WERI-Rb-1 (cell line): ENCODE measurements around the gene AIRE.

Source experiments
- DNase-seq: peaks from one replicate; pipeline ENCODE4 v3.0.0-alpha.2; 2020
- H3K27ac ChIP-seq: fragments of 250-450 bp; sonication (Bioruptor Pico); 2 replicates; pipeline ENCODE4 v1.5.1; 2020; ENCODE audit warnings: mild to moderate bottlenecking, moderate library complexity
- H3K27me3 ChIP-seq: fragments of 250-450 bp; sonication (Bioruptor Pico); 2 replicates; pipeline ENCODE4 v1.5.1; 2021; ENCODE audit warnings: mild to moderate bottlenecking, low read depth, moderate library complexity; ENCODE audit not compliant: insufficient read depth, severe bottlenecking
- H3K36me3 ChIP-seq: fragments of 250-450 bp; sonication (Bioruptor Pico); 2 replicates; pipeline ENCODE4 v1.5.1; 2020; ENCODE audit warnings: mild to moderate bottlenecking, moderate library complexity
- H3K4me3 ChIP-seq: 2 replicates; pipeline ENCODE4 v1.5.1; 2011; ENCODE audit warnings: low read depth, mild to moderate bottlenecking, control low read depth, low read length
- H3K9me3 ChIP-seq: fragments of 250-450 bp; sonication (Bioruptor Pico); 2 replicates; pipeline ENCODE4 v1.5.1; 2021; ENCODE audit warnings: mild to moderate bottlenecking, moderate library complexity; ENCODE audit not compliant: severe bottlenecking
- CTCF ChIP-seq: IDR thresholded peaks from 2 replicates; pipeline ENCODE4 v1.5.1; 2011; ENCODE audit warnings: low read depth, mild to moderate bottlenecking, control low read depth, inconsistent platforms, low read length

Gene AIRE

DNA sequence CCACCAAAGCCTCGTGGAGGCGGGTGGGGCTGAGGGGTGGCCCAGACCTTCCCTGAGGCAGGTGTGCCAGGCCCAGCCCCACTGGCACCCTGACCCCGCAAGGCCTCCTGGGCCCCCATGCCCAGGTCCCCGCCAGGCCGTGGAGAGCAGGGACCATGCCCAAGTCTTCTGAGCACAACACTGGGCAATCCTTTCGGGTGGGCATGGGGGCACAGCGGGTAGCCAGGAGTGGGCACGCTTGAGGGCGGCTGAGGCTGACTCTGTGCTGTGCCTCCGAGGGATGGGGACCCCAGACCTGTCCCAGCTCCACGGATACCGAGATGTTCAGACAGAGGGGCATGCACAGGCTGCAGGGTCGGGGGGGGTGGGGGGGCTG is 40.6 kb downstream of the AIRE start:
- Histone ChIP-seq H3K27me3 (no peaks in the 10 kb centered on the region), H3K9me3 (no peaks in the 10 kb centered on the region), H3K4me3 (no peak overlapping the region), H3K36me3 (peaks cover 64% of the 10 kb centered on the region), H3K27ac (no peak overlapping the region)
- no peak for TF ChIP-seq CTCF
- DNase-seq = no peak

- Histone ChIP-seq H3K27me3 (no peaks in the 10 kb centered on the region), H3K27ac (no peak overlapping the region), H3K36me3 (peaks cover 57% of the 10 kb centered on the region), H3K4me3 (no peak overlapping the region), H3K9me3 (no peaks in the 10 kb centered on the region)
- TF ChIP-seq CTCF = no peak
- no peak for DNase-seq
Measured at GRCh38 chr21:44326716-44327602, 41.3 kb downstream of the AIRE start.

DNA sequence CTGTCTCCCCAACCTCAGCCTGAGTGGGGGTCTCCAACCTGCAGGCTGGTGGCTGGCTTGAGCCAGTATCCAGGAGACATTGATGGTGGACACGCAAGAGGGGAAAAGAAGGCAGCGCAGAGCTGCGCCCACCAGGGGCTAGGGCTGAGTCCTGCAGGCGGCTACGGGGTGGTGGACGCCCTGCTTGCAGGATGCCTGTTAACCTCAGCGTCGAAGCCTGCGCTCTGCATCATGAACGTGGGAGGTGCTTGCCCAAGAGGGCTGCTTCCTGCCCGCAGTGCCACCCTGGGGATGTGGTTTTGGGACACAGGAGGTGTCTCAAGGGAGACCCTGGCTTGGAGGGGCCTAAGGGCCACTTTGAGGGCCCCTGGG is 41.9 kb downstream of the AIRE start:
- no peak for TF ChIP-seq CTCF
- H3K4me3 ChIP-seq = no peak overlapping the region
- peaks cover 53% of the 10 kb centered on the region for H3K36me3 ChIP-seq

DNA sequence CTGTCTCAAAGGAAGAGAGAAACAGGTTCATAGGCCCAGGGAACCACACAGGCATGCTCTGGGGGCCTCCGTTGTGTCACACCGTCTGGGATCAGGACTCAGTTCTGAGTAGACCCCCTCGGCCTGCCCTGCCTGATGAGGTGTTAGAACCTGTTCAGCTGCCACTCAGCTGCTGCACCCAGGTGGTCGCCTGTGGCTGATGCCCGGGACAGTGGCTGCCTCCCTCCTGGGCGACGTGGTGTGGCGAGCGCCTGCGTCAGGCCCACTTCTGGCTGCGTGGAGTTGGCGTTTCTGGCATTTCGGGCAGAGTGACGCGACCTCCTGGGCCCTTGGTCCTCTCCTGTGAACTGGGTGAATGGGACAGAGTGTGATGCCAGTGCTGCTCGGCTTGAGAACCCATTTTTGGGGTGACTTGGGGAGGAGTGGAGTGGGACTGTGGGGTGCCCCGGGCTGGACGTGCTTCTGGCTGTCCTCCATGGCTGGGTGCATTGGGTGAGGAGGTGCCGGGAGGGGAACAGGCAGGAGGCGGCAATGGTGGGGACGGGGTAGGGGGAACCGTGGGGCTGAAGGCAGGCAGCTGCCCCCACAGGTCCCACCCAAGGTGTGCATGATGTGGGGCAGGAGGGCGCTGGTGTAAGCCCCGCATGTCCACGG is 42.7 kb downstream of the AIRE start:
- Histone ChIP-seq H3K36me3 (peaks cover 47% of the 10 kb centered on the region), H3K4me3 (no peak overlapping the region), H3K27me3 (no peaks in the 10 kb centered on the region), H3K9me3 (no peaks in the 10 kb centered on the region), H3K27ac (no peak overlapping the region; the same call in 1 of the 2 replicates)
- TF ChIP-seq CTCF = no peak
- no peak for DNase-seq

More for the DNA sequence above, 41.9 kb downstream of the AIRE start:
- H3K9me3 ChIP-seq = no peaks in the 10 kb centered on the region
- H3K27me3 ChIP-seq = no peaks in the 10 kb centered on the region
- no peak for DNase-seq
- no peak overlapping the region for H3K27ac ChIP-seq

DNA sequence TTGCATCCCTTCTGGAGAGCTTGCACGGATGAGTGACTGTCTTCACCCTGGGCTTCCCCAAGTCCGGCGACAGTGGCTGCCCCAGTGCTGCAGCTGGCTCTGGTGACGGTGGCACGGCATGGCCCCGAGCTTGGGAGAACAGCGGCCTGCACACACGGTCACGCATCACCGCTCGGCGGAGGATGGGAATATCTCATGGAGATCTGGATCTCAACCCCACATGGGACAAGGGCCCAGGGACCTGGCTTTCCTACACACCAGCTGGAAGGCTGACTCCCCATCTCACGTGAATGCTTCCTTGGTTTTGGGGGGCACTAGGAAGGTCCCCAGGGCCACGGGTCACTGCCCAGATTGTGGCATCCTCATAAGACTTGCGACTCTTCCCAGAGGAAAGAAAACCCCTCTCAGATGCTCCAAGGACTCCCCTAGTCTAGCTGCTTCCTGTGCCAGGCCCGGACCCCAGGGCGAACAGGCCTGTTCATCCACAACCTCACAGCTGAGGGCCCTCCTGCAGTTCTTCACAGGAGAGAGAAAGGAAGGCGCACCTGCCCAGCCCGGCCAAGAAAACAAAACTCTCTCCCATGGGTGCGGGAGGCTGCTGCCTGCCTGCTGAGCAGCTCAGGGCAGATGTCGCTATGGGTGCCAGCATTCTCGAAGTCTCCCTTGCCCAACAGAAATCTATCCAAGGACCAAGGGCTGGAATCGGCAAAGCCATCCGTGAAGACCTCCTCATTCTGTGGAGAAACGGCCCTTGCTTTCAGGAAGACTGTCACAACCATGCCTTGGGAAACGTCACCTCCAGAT is 43.6 kb downstream of the AIRE start:
- Histone ChIP-seq H3K27ac (peak overlapping the region; percentile 5; the same call in 1 of the 2 replicates), H3K36me3 (peaks cover 38% of the 10 kb centered on the region), H3K27me3 (no peaks in the 10 kb centered on the region), H3K9me3 (no peaks in the 10 kb centered on the region), H3K4me3 (no peak overlapping the region)
- DNase-seq = peak; percentile 77
- no peak for TF ChIP-seq CTCF
